SK-N-SH (cell line): Measurements from ENCODE around the gene CASQ1. TPM values are rescaled to one million over a fixed set of nuclear protein-coding genes. Genes with fewer than 3 reads are reported as not detected.

Source experiments
- CTCF ChIA-PET: fragments of 300-600, 350-600 bp; formaldehyde crosslinking; extraction: SDS; loops from one replicate; lab custom pipeline; 2021; lab: Yijun Ruan, JAX
- POLR2A ChIA-PET: fragments of 350-600 bp; sonication (Branson Sonifier 250); formaldehyde crosslinking; extraction: SDS; loops from one replicate; lab custom pipeline; 2020; ENCODE audit warnings: antibody characterized with exemption, inconsistent platforms; lab: Yijun Ruan, JAX
- DNase-seq: peaks from one replicate; pipeline ENCODE4 v3.0.0; 2012
- H2AFZ ChIP-seq: fragments of 200-600 bp; sonication (generic); 2 replicates; pipeline ENCODE4 v1.8.1; 2016; ENCODE audit warnings: antibody characterized with exemption, mild to moderate bottlenecking, low read depth
- H3F3A ChIP-seq: fragments of 200-600 bp; sonication (generic); replicated peaks from 2 replicates; pipeline ENCODE3; 2016; ENCODE audit warnings: antibody characterized with exemption, mild to moderate bottlenecking; ENCODE audit not compliant: insufficient read depth
- H3K27ac ChIP-seq, 2 experiments: fragments of 200-500 bp in 1 of 2; fragments of 200-600 bp in 1 of 2; sonication (Bioruptor generic) in 1 of 2; sonication (generic), shearing (Covaris generic) in 1 of 2; 2 replicates each; pipeline versions ENCODE4 v1.5.1 to v1.6.1; 2014 to 2016; ENCODE audit warnings: low read depth in 2 of 2, inconsistent platforms in 1 of 2, low read length in 1 of 2, mild to moderate bottlenecking in 1 of 2, mixed read lengths in 1 of 2
- H3K27me3 ChIP-seq: fragments of 200-600 bp; sonication (generic), shearing (Covaris generic); 2 replicates; pipeline ENCODE4 v1.6.1; 2016; ENCODE audit warnings: mixed run types; ENCODE audit not compliant: insufficient read depth
- H3K36me3 ChIP-seq, 2 experiments: fragments of 200-500 bp in 1 of 2; fragments of 200-600 bp in 1 of 2; sonication (Bioruptor generic) in 1 of 2; sonication (generic) in 1 of 2; replicated peaks in 1 of 2; 2 replicates each; pipeline versions ENCODE3 to v1.5.1; 2014 to 2016; ENCODE audit warnings: low read length in 1 of 2, mild to moderate bottlenecking in 1 of 2; ENCODE audit not compliant: insufficient read depth in 2 of 2, control insufficient read depth in 1 of 2
- H3K4me1 ChIP-seq, 2 experiments: fragments of 200-500 bp in 1 of 2; fragments of 200-600 bp in 1 of 2; sonication (Bioruptor generic) in 1 of 2; sonication (generic), shearing (Covaris generic) in 1 of 2; 2 replicates each; pipeline versions ENCODE4 v1.5.1 to v1.6.1; 2014 to 2016; ENCODE audit warnings: low read depth in 1 of 2, low read length in 1 of 2, mixed run types in 1 of 2; ENCODE audit not compliant: insufficient read depth in 2 of 2, control insufficient read depth in 1 of 2
- H3K4me2 ChIP-seq: fragments of 200-600 bp; sonication (generic), shearing (Covaris generic); 2 replicates; pipeline ENCODE4 v1.6.1; 2017; ENCODE audit warnings: mixed run types
- H3K4me3 ChIP-seq, 2 experiments: fragments of 200-500 bp in 1 of 2; fragments of 200-600 bp in 1 of 2; sonication (Bioruptor generic) in 1 of 2; sonication (generic), shearing (Covaris generic) in 1 of 2; 2 replicates each; pipeline versions ENCODE4 v1.5.1 to v1.8.1; 2014 to 2016; ENCODE audit warnings: low read depth in 2 of 2, inconsistent platforms in 1 of 2, low read length in 1 of 2, mild to moderate bottlenecking in 1 of 2, mixed read lengths in 1 of 2, moderate library complexity in 1 of 2
- H3K79me2 ChIP-seq: fragments of 200-600 bp; sonication (generic); 2 replicates; pipeline ENCODE4 v1.8.1; 2017; ENCODE audit warnings: mild to moderate bottlenecking; ENCODE audit not compliant: insufficient read depth
- H3K9ac ChIP-seq: fragments of 200-600 bp; sonication (generic); 2 replicates; pipeline ENCODE4 v1.6.1; 2017; ENCODE audit warnings: mixed run types
- H3K9me2 ChIP-seq: fragments of 200-600 bp; sonication (generic); 2 replicates; pipeline ENCODE4 v1.6.1; 2017; ENCODE audit warnings: mixed run types
- H3K9me3 ChIP-seq: fragments of 200-600 bp; sonication (generic); 2 replicates; pipeline ENCODE4 v1.6.1; 2017; ENCODE audit warnings: mixed run types, mild to moderate bottlenecking, moderate library complexity
- H4K20me1 ChIP-seq: fragments of 200-600 bp; sonication (generic); 2 replicates; pipeline ENCODE4 v1.6.1; 2017; ENCODE audit warnings: mild to moderate bottlenecking, mixed run types; ENCODE audit not compliant: insufficient read depth
- CHD2 ChIP-seq: fragments of 150-350 bp; IDR thresholded peaks from 2 replicates; pipeline ENCODE4 v1.6.1; 2018; ENCODE audit warnings: low read length; ENCODE audit not compliant: partially characterized antibody
- CTCF ChIP-seq: fragments of 200-600 bp; sonication (generic); IDR thresholded peaks from 2 replicates; pipeline ENCODE4 v1.6.1; 2017; ENCODE audit warnings: antibody characterized with exemption, mild to moderate bottlenecking, moderate library complexity
- EP300 ChIP-seq, 2 experiments: IDR thresholded peaks; 2 replicates each; pipeline versions ENCODE4 v1.4.0 to v1.6.1; 2012; ENCODE audit warnings: borderline replicate concordance in 1 of 2, low read depth in 1 of 2, low read length in 1 of 2
- EZH2phosphoT487 ChIP-seq: fragments of 200-600 bp; sonication (generic); IDR thresholded peaks from 2 replicates; pipeline ENCODE4 v1.6.1; 2017; ENCODE audit warnings: low read depth, mixed run types, mild to moderate bottlenecking, antibody characterized with exemption, moderate library complexity, borderline replicate concordance
- PBX3 ChIP-seq: IDR thresholded peaks from 2 replicates; pipeline ENCODE4; 2012
- POLR2AphosphoS5 ChIP-seq: IDR thresholded peaks from 2 replicates; pipeline ENCODE4 v1.6.1; 2012; ENCODE audit warnings: low read depth, low read length
- RAD21 ChIP-seq: IDR thresholded peaks from 2 replicates; pipeline ENCODE4 v1.6.1; 2012; ENCODE audit warnings: mild to moderate bottlenecking, low read length
- RCOR1 ChIP-seq: fragments of 150-350 bp; IDR thresholded peaks from 2 replicates; pipeline ENCODE4 v1.6.1; 2017; ENCODE audit warnings: antibody characterized with exemption, low read length
- RFX5 ChIP-seq: IDR thresholded peaks from 2 replicates; pipeline ENCODE4 v1.6.1; 2012; ENCODE audit warnings: mild to moderate bottlenecking, improper control_type of control experiment, low read length
- SMC3 ChIP-seq: IDR thresholded peaks from 2 replicates; pipeline ENCODE4 v1.6.1; 2012; ENCODE audit warnings: low read depth, low read length, improper control_type of control experiment
- TAF1 ChIP-seq: IDR thresholded peaks from 2 replicates; pipeline ENCODE4 v1.6.1; 2012; ENCODE audit warnings: low read depth, mild to moderate bottlenecking, low read length, moderate library complexity, borderline replicate concordance
- TCF12 ChIP-seq: IDR thresholded peaks from 2 replicates; pipeline ENCODE4 v1.4.0; 2012
- USF1 ChIP-seq: IDR thresholded peaks from 2 replicates; pipeline ENCODE4 v1.4.0; 2012; ENCODE audit warnings: low read depth, borderline replicate concordance
- USF2 ChIP-seq: fragments of 150-350 bp; IDR thresholded peaks from 2 replicates; pipeline ENCODE4 v1.6.1; 2017; ENCODE audit warnings: antibody characterized with exemption, low read length, low read depth, borderline replicate concordance
- ZBTB33 ChIP-seq: IDR thresholded peaks from 2 replicates; pipeline ENCODE4 v1.4.0; 2012; ENCODE audit warnings: low read depth, borderline replicate concordance
- WGBS: methylation state at CpG from one replicate; pipeline ENCODE4 v1.1.6; 2017; ENCODE audit warnings: low lambda C conversion rate; 5-methylcytosine and 5-hydroxymethylcytosine counted together
- polyA plus RNA-seq, 3 experiments: library from polyadenylated mRNA; depleted of rRNA; stranded (reverse); fragments of >200 nt; gene quantifications; 2 replicates each; pipeline ENCODE4 v1.2.3, GENCODE V29; 2012

CASQ1 gene
- polyA plus RNA-seq, 1 of the 3 experiments (the other 2 are of a cell fraction) = 0.08 TPM

- Histone ChIP-seq H3K36me3 (no peaks in the 10 kb centered on the region), H3K4me1 (no peaks in the 10 kb centered on the region), H2AFZ (no peak overlapping the region), H3K9me2 (no peaks in the 10 kb centered on the region), H3K4me3 (no peak overlapping the region), H3K27ac (no peak overlapping the region), H3K4me2 (no peak overlapping the region), H3F3A (no peaks in the 10 kb centered on the region), H3K79me2 (no peaks in the 10 kb centered on the region), H3K9ac (no peak overlapping the region)
- DNase-seq = no peak
- WGBS = 42% methylated on average over 4 of the region's 6 CpGs
- peak; percentile 40 for TF ChIP-seq RAD21
- TF ChIP-seq CTCF = peak; percentile 44
- no peak for TF ChIP-seq RCOR1
- TF ChIP-seq SMC3 = 0 out of 2 replicates have a peak, but pooled peaks have one; percentile 16
- TF ChIP-seq, all 33 proteins: peak for 3
- Histone ChIP-seq H4K20me1 (no peaks in the 10 kb centered on the region), H3K27me3 (peaks cover 10% of the 10 kb centered on the region; the same call in 1 of the 2 replicates), H3K9me3 (no peaks in the 10 kb centered on the region)
- POLR2A ChIA-PET = no interaction called here
- CTCF ChIA-PET = interaction anchor here (1.1 to 4.3 kb wide), 4 partner anchors 9 to 57 kb away, joined by 3 to 18 read pairs (median 4); no protein-coding TSS in a partner anchor
These were observed 28.2 kb upstream of the CASQ1 start for GRCh38 chr1:160161965-160162705.

- no peak for DNase-seq
- Histone ChIP-seq H3K27ac (no peak overlapping the region), H2AFZ (no peak overlapping the region), H3K79me2 (no peaks in the 10 kb centered on the region), H3K36me3 (no peaks in the 10 kb centered on the region), H3K4me3 (no peak overlapping the region), H4K20me1 (no peaks in the 10 kb centered on the region), H3K4me2 (no peak overlapping the region), H3K9me3 (no peaks in the 10 kb centered on the region), H3F3A (no peaks in the 10 kb centered on the region), H3K4me1 (no peaks in the 10 kb centered on the region), H3K27me3 (peaks cover 10% of the 10 kb centered on the region; the same call in 1 of the 2 replicates), H3K9me2 (no peaks in the 10 kb centered on the region), H3K9ac (no peak overlapping the region)
- ChIA-PET POLR2A (no interaction called here), CTCF (interaction anchor here (1.1 to 4.3 kb wide), 4 partner anchors 10 to 57 kb away, joined by 3 to 18 read pairs (median 4); no protein-coding TSS in a partner anchor)
- WGBS = 49% methylated on average over 2 of the region's 2 CpGs
- no peak for TF ChIP-seq POLR2AphosphoS5
- no peak for TF ChIP-seq USF1
- TF ChIP-seq TCF12 = no peak
- no peak for TF ChIP-seq USF2
- no peak for TF ChIP-seq SMC3
- TF ChIP-seq EP300 (IDR thresholded peaks at IDR 0.05; ENCODE audit: borderline replicate concordance in 1 of 2, low read depth in 1 of 2, low read length in 1 of 2) = no peak
- TF ChIP-seq RAD21 = no peak
- no peak for TF ChIP-seq EZH2phosphoT487
- TF ChIP-seq ZBTB33 = no peak
- no peak for TF ChIP-seq RFX5
- no peak for TF ChIP-seq PBX3
- no peak for TF ChIP-seq CHD2
- TF ChIP-seq TAF1 = no peak
These were observed 27.4 kb upstream of the CASQ1 start for GRCh38 chr1:160162931-160163330.
